H1 (cell line): ENCODE data around the gene TMEM212. TPM values are rescaled to one million over a fixed set of nuclear protein-coding genes. Genes with fewer than 3 reads are reported as not detected.

Experiments used
- CTCF ChIA-PET: fragments of 300-600 bp; sonication (Branson Sonifier 250); formaldehyde crosslinking; loops from one replicate; lab custom pipeline; 2021; ENCODE audit not compliant: partially characterized antibody; lab: Charles Lee
- POLR2A ChIA-PET: fragments of 300-600 bp; sonication (Branson Sonifier 250); formaldehyde crosslinking; loops from one replicate; lab custom pipeline; 2021; ENCODE audit warnings: inconsistent platforms; ENCODE audit not compliant: partially characterized antibody; lab: Charles Lee
- DNase-seq, 2 experiments: peaks; one replicate each; pipeline versions ENCODE4 v3.0.0 to v3.0.0-alpha.2; 2010 to 2022; ENCODE audit warnings: low spot score in 2 of 2, low read depth in 1 of 2, mixed read lengths in 1 of 2
- FAIRE-seq: peaks from 2 replicates; lab custom pipeline; 2011; peaks lifted over from hg19 to GRCh38; lab: Jason Lieb, UNC
- H2AFZ ChIP-seq: 2 replicates; pipeline ENCODE4 v1.8.1; 2012; ENCODE audit warnings: low read length, inconsistent platforms
- H2AK5ac ChIP-seq: 2 replicates; pipeline ENCODE4 v1.6.1; 2013; ENCODE audit warnings: low read depth, low read length
- H2BK120ac ChIP-seq: replicated peaks from 2 replicates; pipeline ENCODE3; 2013; ENCODE audit warnings: low read depth, low read length, inconsistent platforms
- H2BK12ac ChIP-seq: 2 replicates; pipeline ENCODE4 v1.6.1; 2013; ENCODE audit warnings: low read depth, low read length
- H2BK15ac ChIP-seq: 2 replicates; pipeline ENCODE4 v1.6.1; 2013; ENCODE audit warnings: low read length
- H2BK20ac ChIP-seq: 2 replicates; pipeline ENCODE4 v1.6.1; 2013; ENCODE audit warnings: low read length
- H2BK5ac ChIP-seq: 2 replicates; pipeline ENCODE4 v1.6.1; 2013; ENCODE audit warnings: low read depth, low read length
- H3K14ac ChIP-seq: 2 replicates; pipeline ENCODE4 v1.6.1; 2013; ENCODE audit warnings: inconsistent platforms; ENCODE audit not compliant: insufficient read length
- H3K18ac ChIP-seq: 2 replicates; pipeline ENCODE4 v1.6.1; 2013; ENCODE audit warnings: low read length; ENCODE audit errors: extremely low read depth
- H3K23ac ChIP-seq: 2 replicates; pipeline ENCODE4 v1.6.1; 2013; ENCODE audit warnings: inconsistent platforms; ENCODE audit not compliant: insufficient read length
- H3K23me2 ChIP-seq: 2 replicates; pipeline ENCODE4 v1.6.1; 2013; ENCODE audit warnings: low read depth, low read length
- H3K27ac ChIP-seq: 2 replicates; pipeline ENCODE4 v1.6.1; 2011; ENCODE audit warnings: low read depth, low read length, inconsistent platforms
- H3K27me3 ChIP-seq, 4 experiments: replicated peaks in 1 of 4; 1 replicate in 1 of 4; 2 replicates in 3 of 4; pipeline versions ENCODE4 v1.6.1 to v1.8.1; 2011 to 2013; ENCODE audit warnings: low read length in 3 of 4, mild to moderate bottlenecking in 3 of 4, inconsistent platforms in 2 of 4, mixed read lengths in 2 of 4, moderate library complexity in 1 of 4; ENCODE audit not compliant: control insufficient read depth in 3 of 4, insufficient read depth in 3 of 4; ENCODE audit errors: extremely low read depth in 1 of 4
- H3K36me3 ChIP-seq, 4 experiments: 2 replicates each; pipeline versions ENCODE4 v1.6.1 to v1.8.1; 2011 to 2013; ENCODE audit warnings: mild to moderate bottlenecking in 4 of 4, low read length in 3 of 4, moderate library complexity in 2 of 4, control low read depth in 1 of 4, inconsistent platforms in 1 of 4; ENCODE audit not compliant: insufficient read depth in 4 of 4, control insufficient read depth in 2 of 4
- H3K4ac ChIP-seq: replicated peaks from 2 replicates; pipeline ENCODE3; 2013; ENCODE audit warnings: low read length, low read depth, mixed read lengths, inconsistent platforms; ENCODE audit not compliant: insufficient read length
- H3K4me1 ChIP-seq, 4 experiments: replicated peaks in 1 of 4; 1 replicate in 1 of 4; 2 replicates in 3 of 4; pipeline versions ENCODE4 v1.6.1 to v1.8.1; 2011 to 2013; ENCODE audit warnings: low read length in 3 of 4, inconsistent platforms in 2 of 4, mixed read lengths in 1 of 4; ENCODE audit not compliant: insufficient read depth in 4 of 4, control insufficient read depth in 3 of 4
- H3K4me2 ChIP-seq, 2 experiments: 2 replicates each; pipeline versions ENCODE4 v1.6.1 to v1.8.1; 2011 to 2013; ENCODE audit warnings: low read depth in 2 of 2, low read length in 2 of 2, control low read depth in 1 of 2, inconsistent platforms in 1 of 2, mild to moderate bottlenecking in 1 of 2; ENCODE audit not compliant: insufficient read depth in 1 of 2
- H3K4me3 ChIP-seq, 4 experiments: fragments of 200-600, 300-600 bp in 1 of 4; sonication (generic), shearing (Covaris generic), sonication (Bioruptor Twin) in 1 of 4; 2 replicates each; pipeline versions ENCODE4 v1.5.1 to v1.8.1; 2011 to 2016; ENCODE audit warnings: low read length in 4 of 4, low read depth in 3 of 4, control low read depth in 2 of 4, inconsistent platforms in 2 of 4, mild to moderate bottlenecking in 2 of 4, mixed read lengths in 1 of 4, moderate library complexity in 1 of 4; ENCODE audit not compliant: insufficient read depth in 2 of 4; ENCODE audit errors: extremely low read depth in 1 of 4
- H3K56ac ChIP-seq: replicated peaks from 2 replicates; pipeline ENCODE3; 2013; ENCODE audit warnings: low read depth, mild to moderate bottlenecking, mixed read lengths, low read length, inconsistent platforms; ENCODE audit not compliant: insufficient read length
- H3K79me1 ChIP-seq: 2 replicates; pipeline ENCODE4 v1.6.1; 2013; ENCODE audit warnings: low read depth, low read length, control low read depth
- H3K79me2 ChIP-seq, 2 experiments: 2 replicates each; pipeline versions ENCODE4 v1.6.1 to v1.8.1; 2012 to 2013; ENCODE audit warnings: low read length in 2 of 2, mild to moderate bottlenecking in 2 of 2, inconsistent platforms in 1 of 2; ENCODE audit not compliant: insufficient read depth in 2 of 2, control insufficient read depth in 1 of 2
- H3K9ac ChIP-seq, 4 experiments: replicated peaks in 1 of 4; 1 replicate in 1 of 4; 2 replicates in 3 of 4; pipeline versions ENCODE4 v1.6.1 to v1.8.1; 2011 to 2013; ENCODE audit warnings: low read depth in 3 of 4, low read length in 3 of 4, control low read depth in 2 of 4, mild to moderate bottlenecking in 2 of 4, moderate library complexity in 2 of 4, inconsistent platforms in 1 of 4; ENCODE audit errors: extremely low read depth in 1 of 4
- H3K9me3 ChIP-seq, 2 experiments: 2 replicates each; pipeline versions ENCODE4 v1.6.1 to v1.8.1; 2012 to 2013; ENCODE audit warnings: mild to moderate bottlenecking in 2 of 2, moderate library complexity in 2 of 2, control low read depth in 1 of 2, inconsistent platforms in 1 of 2, low read depth in 1 of 2, low read length in 1 of 2, mixed read lengths in 1 of 2; ENCODE audit not compliant: insufficient read depth in 2 of 2
- H4K20me1 ChIP-seq, 2 experiments: replicated peaks in 1 of 2; 2 replicates each; pipeline versions ENCODE3 to v1.8.1; 2011 to 2013; ENCODE audit warnings: inconsistent platforms in 2 of 2, low read length in 2 of 2, mild to moderate bottlenecking in 1 of 2; ENCODE audit not compliant: insufficient read depth in 2 of 2, control insufficient read depth in 1 of 2
- H4K5ac ChIP-seq: 2 replicates; pipeline ENCODE4 v1.6.1; 2013; ENCODE audit warnings: low read length, low read depth, mixed read lengths, inconsistent platforms; ENCODE audit not compliant: insufficient read length
- H4K8ac ChIP-seq: 2 replicates; pipeline ENCODE4 v1.8.0; 2013; ENCODE audit warnings: mild to moderate bottlenecking, moderate library complexity, low read length, inconsistent platforms; ENCODE audit not compliant: insufficient read depth; ENCODE audit errors: extremely low read depth
- H4K91ac ChIP-seq: replicated peaks from 2 replicates; pipeline ENCODE3; 2013; ENCODE audit warnings: low read length, mixed read lengths, inconsistent platforms; ENCODE audit not compliant: insufficient read length
- SRF ChIP-seq: IDR thresholded peaks from 2 replicates; pipeline ENCODE4 v1.6.1; 2011; ENCODE audit warnings: mild to moderate bottlenecking, low read depth, low read length, moderate library complexity
- TEAD4 ChIP-seq: IDR thresholded peaks from 2 replicates; pipeline ENCODE4 v1.6.1; 2012; ENCODE audit warnings: low read depth, low read length, inconsistent platforms, mixed read lengths
- WGBS, 2 experiments: shearing (Covaris generic) in 1 of 2; methylation state at CpG; one replicate each; pipeline versions ENCODE4 v1.1.6 to v1.1.7; 2013 to 2015; ENCODE audit warnings: low lambda C conversion rate in 2 of 2, mixed read lengths in 2 of 2, inconsistent platforms in 1 of 2, low coverage in 1 of 2, missing lambda C conversion rate in 1 of 2; ENCODE audit not compliant: insufficient replicate concordance in 2 of 2, insufficient coverage in 1 of 2, insufficient read length in 1 of 2; ENCODE audit errors: extremely low coverage in 1 of 2, missing lambda C conversion rate in 1 of 2; 5-methylcytosine and 5-hydroxymethylcytosine counted together
- polyA plus RNA-seq, 7 experiments: library from polyadenylated mRNA; depleted of rRNA in 3 of 7; stranded (reverse) in 5 of 7; unstranded in 2 of 7; fragments of >200 nt in 5 of 7; fragments of 200-250 nt in 2 of 7; gene quantifications; 1 replicate in 5 of 7; 2 replicates in 1 of 7; 4 replicates in 1 of 7; pipeline versions ENCODE4 v1.2.1 to v1.2.3, GENCODE V29; 2011 to 2013; ENCODE audit warnings: missing spikeins in 2 of 7, mixed read lengths in 2 of 7
- total RNA-seq: library from RNA; stranded (reverse); fragmentation: NEBNext Ultra II Directional; extraction: Animal tissue kit (Norgen Biotek cat#: 25700); gene quantifications from 2 replicates; pipeline ENCODE4 v1.2.1, GENCODE V29; 2021

The TMEM212 gene
- total and polyA plus RNA-seq, 2 of the 8 experiments (the other 6 are each of a cell fraction or from before 2014, with no cell fraction given): not detected

GRCh38 chr3:171827385-171827784, 15.8 kb upstream of the TMEM212 start:
- Histone ChIP-seq H3K27me3 (no peaks in the 10 kb centered on the region), H3K18ac (no peak overlapping the region), H3K36me3 (no peaks in the 10 kb centered on the region), H3K56ac (no peak overlapping the region), H3K9me3 (no peaks in the 10 kb centered on the region), H2BK15ac (no peak overlapping the region), H3K14ac (no peak overlapping the region), H3K23me2 (no peaks in the 10 kb centered on the region), H2BK12ac (no peak overlapping the region), H3K27ac (no peak overlapping the region), H3K4me3 (no peak overlapping the region), H3K23ac (no peak overlapping the region), H2BK5ac (no peak overlapping the region), H2BK20ac (no peak overlapping the region), H3K4me1 (peaks cover 2 to 8% (median 4%) of the 10 kb centered on the region in 4 experiments; a peak in 5 of 7 replicates), H3K79me2 (no peaks in the 10 kb centered on the region), H4K91ac (no peak overlapping the region), H4K8ac (no peak overlapping the region), H3K9ac (no peak overlapping the region), H3K4me2 (no peak overlapping the region), H2AFZ (no peak overlapping the region), H3K79me1 (no peaks in the 10 kb centered on the region), H2AK5ac (no peak overlapping the region), H4K20me1 (no peaks in the 10 kb centered on the region), H2BK120ac (no peak overlapping the region), H3K4ac (no peak overlapping the region), H4K5ac (no peak overlapping the region)
- POLR2A ChIA-PET: no interaction called here
- CTCF ChIA-PET: interaction anchor here (1.6 to 3.9 kb wide), 4 partner anchors 12 to 177 kb away, joined by 3 to 25 read pairs (median 19); no protein-coding TSS in a partner anchor
- DNase-seq (no peak), FAIRE-seq (no peak)
- 92% methylated on average over 3 of the region's 3 CpGs; no CpG with 5 or more reads in 1 of the 2 experiments for WGBS, 2 experiments
- no peak for TF ChIP-seq TEAD4
- TF ChIP-seq SRF: no peak
